Measurements from ENCODE around the gene CFAP251. TPM values are rescaled to one million over a fixed set of nuclear protein-coding genes. Genes with fewer than 3 reads are reported as not detected.
"Not testable (repeated sequence)": the region's sequence is repeated elsewhere in the genome, so short reads cannot be mapped to it uniquely, and the experiment has no call there.

Gene CFAP251
- total RNA-seq (2016; rRNA removed; fragmentation: Illumina TruSeq; extraction: Trizol) (0.07 and 0.42 TPM in 2 replicates), polyA plus RNA-seq (2011; rRNA removed) (0.30 and 0.47 TPM in 2 replicates), polyA minus RNA-seq (2011; rRNA and poly(A)+ RNA removed; ENCODE audit: low replicate concordance) (0.58 and 2.4 TPM in 2 replicates), Bru-seq, nascent RNA (percentile 34 among the genes with signal in this experiment), BruChase-seq, experiment 1, labeled RNA remaining after a 6-hour chase (percentile 51 among the genes with signal in this experiment), BruChase-seq, experiment 2, labeled RNA remaining after a 2-hour chase (percentile 46 among the genes with signal in this experiment)
- 0.51 and 0.97 TPM in 2 replicates for total RNA-seq (2016; cell fraction: cytosol; rRNA removed; fragmentation: Illumina TruSeq; extraction: Trizol; ENCODE audit: low read depth)
- total RNA-seq (2016; cell fraction: insoluble cytoplasmic fraction; rRNA removed; fragmentation: Illumina TruSeq; extraction: Trizol) = 0.42 and 0.54 TPM in 2 replicates
- total RNA-seq (2016; cell fraction: membrane; rRNA removed; fragmentation: Illumina TruSeq; extraction: Trizol) = 0.53 and 0.72 TPM in 2 replicates
- total RNA-seq (2016; cell fraction: nucleus; rRNA removed; fragmentation: Illumina TruSeq; extraction: Trizol) = 0.75 and 1.1 TPM in 2 replicates
- polyA plus RNA-seq (2011; cell fraction: cytosol; rRNA removed) = 0.11 and 0.17 TPM in 2 replicates
- 0.72 and 1.5 TPM in 2 replicates for polyA plus RNA-seq (2011; cell fraction: nucleus; rRNA removed)
- polyA plus RNA-seq (2012) = 0.35 and 0.41 TPM in 2 replicates
- polyA plus RNA-seq (2016; cell fraction: cytosol; fragmentation: Illumina TruSeq; extraction: Trizol; ENCODE audit: low read depth) = 0.07 and 0.12 TPM in 2 replicates
- 0.17 and 0.42 TPM in 2 replicates for polyA plus RNA-seq (2016; cell fraction: insoluble cytoplasmic fraction; fragmentation: Illumina TruSeq; extraction: Trizol; ENCODE audit: low read depth)
- polyA plus RNA-seq (2016; cell fraction: membrane; fragmentation: Illumina TruSeq; extraction: Trizol; ENCODE audit: low read depth) = 0.06 TPM in 1 of 2 replicates, not detected in the other
- polyA plus RNA-seq (2016; cell fraction: nucleus; fragmentation: Illumina TruSeq; extraction: Trizol; ENCODE audit: insufficient read depth, low read depth) = 1.00 and 1.2 TPM in 2 replicates
- polyA minus RNA-seq (2011; cell fraction: cytosol; rRNA and poly(A)+ RNA removed) = not detected in 2 replicates
- polyA minus RNA-seq (2011; cell fraction: nucleus; rRNA and poly(A)+ RNA removed) = 2.2 and 3.7 TPM in 2 replicates
- long read RNA-seq, experiment 1 = 0 reads
- long read RNA-seq, experiment 2, partial matches to known transcripts = 0 of 2 reads
- long read RNA-seq, experiment 2, other reads (novel, unspliced or antisense) = 2 of 2 reads

DNA sequence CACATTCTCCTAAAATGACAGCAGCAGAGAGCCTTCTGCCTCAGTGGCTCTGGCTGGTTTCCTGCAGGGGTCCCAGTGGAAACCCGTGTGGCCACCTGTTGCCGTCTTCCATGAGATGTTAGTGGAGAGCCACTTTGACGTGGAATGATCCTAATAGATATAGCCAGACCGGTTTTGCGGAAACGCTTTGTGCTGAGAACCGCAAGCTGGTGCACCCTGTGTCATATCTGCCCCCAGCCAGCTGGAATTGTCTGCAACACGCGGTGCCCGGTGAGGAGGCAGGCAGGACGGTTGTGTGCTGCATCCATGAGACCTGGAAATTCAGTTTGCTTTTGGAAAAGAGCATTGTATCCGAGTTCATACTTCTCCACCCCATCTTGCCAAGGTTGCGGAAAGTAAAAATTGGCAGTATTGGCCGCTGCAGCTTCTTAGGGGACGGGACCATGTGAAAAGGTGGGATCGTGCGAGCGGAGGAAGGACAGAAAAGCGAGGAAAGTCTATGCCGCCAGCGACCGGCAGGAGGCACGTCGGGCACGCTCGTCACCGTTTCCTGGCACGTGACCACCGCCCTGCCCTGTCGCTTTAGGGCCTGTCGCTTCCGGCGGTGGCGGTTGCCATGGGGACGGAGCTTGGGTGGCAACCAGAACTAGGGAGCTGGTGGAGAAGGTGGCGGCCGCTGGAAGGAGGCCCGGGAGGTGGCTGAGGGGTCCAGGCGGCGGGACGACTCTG is at the start of gene CFAP251:
Gene CFAP251 (plus strand): TSS at position 643 of the 729 bp plus-strand sequence. CDS start 2,714 bp downstream, outside the sequence.
- DNase-seq (ENCODE audit: low spot score) = no peak
- no peak within 1 kb of the TSS for H3K27ac ChIP-seq (ENCODE audit: extremely low read length, insufficient read depth, low read length)
- H3K27me3 ChIP-seq (ENCODE audit: control insufficient read depth in 1 of 2, insufficient read depth in 2 of 2, low read length in 2 of 2) = no peaks in the 10 kb centered on the region
- intact Hi-C loops (cut with micrococcal nuclease; ENCODE audit: unreplicated experiment) (loop anchor here (10.0 kb wide), 1 partner anchor 107 kb away; the partner anchor contains the start of gene BCL7A), in situ Hi-C loops (cut with HindIII; ENCODE audit: extremely low pct_ligation_motif_present, low pct_unique_long_range_greater_than_20kb) (no loop called here)
- no peak within 1 kb of the TSS for H2AFZ ChIP-seq (ENCODE audit: low read length)
- POLR2A ChIA-PET = no interaction called here
- H3K79me2 ChIP-seq (ENCODE audit: insufficient read depth, low read length) = no peaks in the 10 kb centered on the region
- ATAC-seq = no peak
- H4K20me1 ChIP-seq (ENCODE audit: insufficient read depth, low read length) = no peaks in the 10 kb centered on the region
- H3K4me3 ChIP-seq (replicated peaks in 1 of 3; ENCODE audit: insufficient read depth in 1 of 3, low read depth in 2 of 3, low read length in 3 of 3) = no peak within 1 kb of the TSS
- CTCF ChIA-PET (ENCODE audit: low intra/inter-chr PET ratio, low total read pairs) = no interaction called here
- TF ChIP-seq PTBP1 (IDR thresholded peaks at IDR 0.05; ENCODE audit: low read depth, low read length, poor library complexity, severe bottlenecking) (no peak), SUZ12 (IDR thresholded peaks at IDR 0.05; ENCODE audit: low read depth, low read length) (no peak), NFE2 (CRISPR knock-in tag; IDR thresholded peaks at IDR 0.05) (no peak), MAFF (IDR thresholded peaks at IDR 0.05; ENCODE audit: low read depth, low read length) (no peak), ZSCAN29 (CRISPR knock-in tag; conservative IDR thresholded peaks at IDR 0.05) (no peak), ZNF605 (CRISPR knock-in tag; IDR thresholded peaks at IDR 0.05) (no peak), ZNF569 (CRISPR knock-in tag; IDR thresholded peaks at IDR 0.05; ENCODE audit: borderline replicate concordance) (no peak), AGO2 (optimal IDR thresholded peaks at IDR 0.05; ENCODE audit: low read depth, low read length) (peak; percentile 82), XRCC5 (optimal IDR thresholded peaks at IDR 0.05; ENCODE audit: low read length) (no peak), RORA (CRISPR knock-in tag; IDR thresholded peaks at IDR 0.05) (no peak), RFX1 (IDR thresholded peaks at IDR 0.05) (0 out of 2 replicates have a peak, but pooled peaks have one; percentile 5)
- no peaks in the 10 kb centered on the region for H3K4me1 ChIP-seq (ENCODE audit: insufficient read depth, low read length)
- no peak within 1 kb of the TSS for H3K9ac ChIP-seq (ENCODE audit: insufficient read depth, low read depth, low read length)
- no TSS peak for BruUV-seq (replicated peaks)
- WGBS (ENCODE audit: low lambda C conversion rate) = 94% methylated on average over 41 of the region's 41 CpGs
- no peaks in the 10 kb centered on the region for H3K9me3 ChIP-seq (ENCODE audit: low read length)
- peaks cover 10 to 26% of the 10 kb centered on the region in 2 experiments for H3K36me3 ChIP-seq (replicated peaks in 1 of 2; ENCODE audit: control insufficient read depth in 1 of 2, insufficient read depth in 2 of 2, low read length in 2 of 2)
- no peak for FAIRE-seq
- H3K4me2 ChIP-seq (ENCODE audit: low read depth, low read length) = no peak within 1 kb of the TSS

GRCh38 chr12:121869229-121869628 is 49.2 kb upstream of the CFAP251 start:
- H3K27me3 ChIP-seq (ENCODE audit: control insufficient read depth in 1 of 2, insufficient read depth in 2 of 2, low read length in 2 of 2); H3K4me2 ChIP-seq (ENCODE audit: low read depth, low read length); H3K9me3 ChIP-seq (ENCODE audit: low read length); DNase-seq (ENCODE audit: low spot score); FAIRE-seq; in situ Hi-C loops (cut with HindIII; ENCODE audit: extremely low pct_ligation_motif_present, low pct_unique_long_range_greater_than_20kb); H3K4me1 ChIP-seq (ENCODE audit: insufficient read depth, low read length); H3K4me3 ChIP-seq (replicated peaks in 1 of 3; ENCODE audit: insufficient read depth in 1 of 3, low read depth in 2 of 3, low read length in 3 of 3); BruUV-seq (replicated peaks); intact Hi-C loops (cut with micrococcal nuclease; ENCODE audit: unreplicated experiment); H3K79me2 ChIP-seq (ENCODE audit: insufficient read depth, low read length); H3K36me3 ChIP-seq (replicated peaks in 1 of 2; ENCODE audit: control insufficient read depth in 1 of 2, insufficient read depth in 2 of 2, low read length in 2 of 2); CTCF ChIA-PET (ENCODE audit: low intra/inter-chr PET ratio, low total read pairs); H3K9ac ChIP-seq (ENCODE audit: insufficient read depth, low read depth, low read length); H3K27ac ChIP-seq (ENCODE audit: extremely low read length, insufficient read depth, low read length); POLR2A ChIA-PET; H4K20me1 ChIP-seq (ENCODE audit: insufficient read depth, low read length); H2AFZ ChIP-seq (ENCODE audit: low read length); ATAC-seq: not testable (repeated sequence)
- WGBS (ENCODE audit: low lambda C conversion rate) = 95% methylated on average over 8 of the region's 8 CpGs
